GM20000 (cell line): ENCODE data around the gene SLX4IP.

Source experiments
- DNase-seq: peaks from one replicate; pipeline ENCODE4 v3.0.0; 2012; ENCODE audit warnings: low spot score
- TF ChIP-seq, protein P1 (sequence below): IDR thresholded peaks from 2 replicates; pipeline ENCODE4 v1.5.1; 2012; ENCODE audit warnings: mild to moderate bottlenecking, control low read depth; ENCODE audit errors: extremely low read depth, missing control alignments

SLX4IP gene

GRCh38 chr20:10658876-10659632, 223.9 kb downstream of the SLX4IP start:
- TF ChIP-seq, protein P1, sequence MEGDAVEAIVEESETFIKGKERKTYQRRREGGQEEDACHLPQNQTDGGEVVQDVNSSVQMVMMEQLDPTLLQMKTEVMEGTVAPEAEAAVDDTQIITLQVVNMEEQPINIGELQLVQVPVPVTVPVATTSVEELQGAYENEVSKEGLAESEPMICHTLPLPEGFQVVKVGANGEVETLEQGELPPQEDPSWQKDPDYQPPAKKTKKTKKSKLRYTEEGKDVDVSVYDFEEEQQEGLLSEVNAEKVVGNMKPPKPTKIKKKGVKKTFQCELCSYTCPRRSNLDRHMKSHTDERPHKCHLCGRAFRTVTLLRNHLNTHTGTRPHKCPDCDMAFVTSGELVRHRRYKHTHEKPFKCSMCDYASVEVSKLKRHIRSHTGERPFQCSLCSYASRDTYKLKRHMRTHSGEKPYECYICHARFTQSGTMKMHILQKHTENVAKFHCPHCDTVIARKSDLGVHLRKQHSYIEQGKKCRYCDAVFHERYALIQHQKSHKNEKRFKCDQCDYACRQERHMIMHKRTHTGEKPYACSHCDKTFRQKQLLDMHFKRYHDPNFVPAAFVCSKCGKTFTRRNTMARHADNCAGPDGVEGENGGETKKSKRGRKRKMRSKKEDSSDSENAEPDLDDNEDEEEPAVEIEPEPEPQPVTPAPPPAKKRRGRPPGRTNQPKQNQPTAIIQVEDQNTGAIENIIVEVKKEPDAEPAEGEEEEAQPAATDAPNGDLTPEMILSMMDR, result no peak
- no peak for DNase-seq

GRCh38 chr20:10659651-10660601, 224.8 kb downstream of the SLX4IP start:
- no peak for DNase-seq
- TF ChIP-seq, protein P1, result no peak

GRCh38 chr20:10660661-10661060, 225.6 kb downstream of the SLX4IP start:
- no peak for DNase-seq
- TF ChIP-seq, protein P1, result no peak

GRCh38 chr20:10661261-10661660, 226.2 kb downstream of the SLX4IP start:
- TF ChIP-seq, protein P1, result no peak
- no peak for DNase-seq

- no peak for DNase-seq
- TF ChIP-seq, protein P1, result no peak
Measured at GRCh38 chr20:10662151-10662550, 227.0 kb downstream of the SLX4IP start.

GRCh38 chr20:10662661-10663458, 227.8 kb downstream of the SLX4IP start:
- TF ChIP-seq, protein P1, result no peak
- no peak for DNase-seq
